HG03558 (cell line): ENCODE data around the gene EZR.

Experiments used
- ATAC-seq: cut with Tn5 transposase; IDR thresholded peaks from one replicate; pipeline ENCODE4 v1.9.1; 2021; ENCODE audit warnings: moderate number of reproducible peaks; ENCODE audit not compliant: unreplicated experiment; ENCODE audit errors: extremely low read depth

The EZR gene

DNA sequence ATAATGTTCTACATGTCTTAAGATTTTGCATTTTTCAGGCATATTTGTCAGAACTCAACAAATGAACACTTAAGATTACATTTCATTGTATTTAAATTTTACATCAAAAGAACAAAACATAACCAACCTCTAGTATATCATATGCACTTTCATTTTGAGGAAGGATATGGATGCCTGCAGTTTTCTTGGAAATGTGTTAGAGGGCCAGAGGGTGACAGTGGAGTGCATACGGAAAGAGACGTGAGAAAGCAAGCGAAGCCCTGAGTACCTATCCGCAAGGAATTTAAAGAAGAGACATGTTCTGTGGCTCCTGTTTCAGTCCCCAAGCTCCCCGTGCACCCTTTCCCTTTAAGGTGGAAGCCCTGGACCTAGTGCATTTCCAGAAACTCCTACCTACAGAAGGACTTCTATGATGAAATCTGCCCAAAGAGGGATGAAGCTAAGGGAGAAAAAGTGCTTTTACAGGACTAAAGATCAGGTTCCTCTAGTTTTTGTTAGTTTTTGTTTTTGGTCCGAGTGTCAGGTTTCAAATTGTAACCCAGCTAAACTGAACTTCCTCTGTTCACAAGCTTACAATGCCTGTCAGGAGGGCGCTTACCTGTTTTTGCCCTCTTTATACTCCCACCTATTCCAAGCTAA, 38.8 kb downstream of the EZR start:
- ATAC-seq = no peak

DNA sequence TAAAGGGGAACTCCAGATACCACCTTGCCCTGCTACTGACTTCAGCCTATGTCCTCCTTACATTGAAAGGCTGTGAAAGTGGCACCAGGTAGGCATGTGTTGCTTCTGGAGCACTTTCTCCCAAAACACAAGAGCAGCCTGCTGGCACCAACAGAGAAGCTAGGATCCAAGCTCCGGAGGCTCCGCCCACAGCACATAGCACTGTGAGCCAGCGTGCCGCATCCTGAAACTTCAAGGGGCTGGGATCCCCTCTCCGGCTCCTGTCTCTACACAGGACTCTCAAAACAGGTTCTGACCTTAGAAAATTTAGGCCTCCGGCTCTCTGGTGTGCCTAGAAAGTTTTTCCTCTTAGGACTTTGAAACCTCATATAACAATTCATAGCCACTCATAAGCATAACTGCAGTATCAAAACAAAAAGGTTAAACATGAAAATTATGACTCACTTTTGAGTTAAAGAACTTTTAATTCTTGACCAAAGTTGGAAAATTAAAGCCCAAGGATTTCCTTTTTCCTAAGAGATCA, 41.1 kb downstream of the EZR start:
- ATAC-seq = no peak

DNA sequence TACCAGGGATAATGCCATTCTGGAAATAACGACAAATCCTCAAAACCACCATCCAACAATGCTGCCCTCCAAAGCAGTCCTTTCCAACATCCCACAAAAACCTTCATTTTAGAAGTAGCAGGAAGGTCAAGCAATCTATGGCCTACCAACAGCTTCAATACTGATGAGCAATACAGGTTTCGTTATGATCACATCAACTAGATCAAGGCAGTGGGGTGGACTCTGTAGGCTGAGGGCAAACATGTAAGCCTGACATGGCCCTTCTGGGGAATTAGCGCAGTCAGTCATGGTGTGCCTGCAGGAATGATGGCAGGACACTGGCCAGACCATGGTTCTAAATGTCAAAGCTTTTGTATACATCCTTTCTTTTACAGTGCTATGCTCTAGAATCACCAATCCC, 41.7 kb downstream of the EZR start:
- no peak for ATAC-seq

DNA sequence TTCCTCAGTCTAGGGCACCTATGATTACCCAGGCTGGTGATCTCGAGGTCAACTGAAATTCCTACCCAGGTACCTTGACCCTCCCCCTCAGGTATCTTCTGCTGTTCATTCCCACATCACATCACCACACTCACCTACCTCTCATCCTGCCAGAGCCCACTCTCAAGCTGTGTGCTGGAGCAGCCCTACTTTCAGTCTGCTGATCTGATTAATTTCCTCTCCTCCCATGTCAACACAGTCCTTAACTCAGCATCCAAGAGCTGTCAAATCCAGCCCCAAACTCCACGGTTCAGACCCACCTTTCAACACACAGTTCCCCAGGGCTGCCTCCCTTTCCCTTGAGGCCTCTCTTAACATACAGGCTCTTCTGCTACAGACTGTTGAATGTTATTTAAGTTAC, 42.4 kb downstream of the EZR start:
- no peak for ATAC-seq

DNA sequence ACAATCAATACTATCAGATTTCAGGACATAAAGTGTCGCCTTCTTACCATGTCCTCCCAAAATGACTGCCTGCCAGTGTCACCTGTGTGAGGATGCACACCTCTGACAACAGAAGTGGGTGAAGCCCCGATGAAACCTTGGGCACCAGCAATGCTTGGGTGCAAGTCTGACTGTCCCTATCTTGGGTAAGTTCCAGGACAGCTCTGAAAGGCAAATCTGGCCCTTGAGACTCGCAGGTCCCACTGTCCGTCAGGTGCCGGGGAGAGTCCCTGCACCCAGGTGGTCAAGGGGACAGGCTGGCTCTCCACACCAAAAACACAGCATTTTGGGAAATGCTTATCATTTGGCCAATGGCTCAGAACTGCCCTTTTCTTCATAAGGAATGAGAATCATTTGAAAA, 43.3 kb downstream of the EZR start:
- ATAC-seq = no peak

DNA sequence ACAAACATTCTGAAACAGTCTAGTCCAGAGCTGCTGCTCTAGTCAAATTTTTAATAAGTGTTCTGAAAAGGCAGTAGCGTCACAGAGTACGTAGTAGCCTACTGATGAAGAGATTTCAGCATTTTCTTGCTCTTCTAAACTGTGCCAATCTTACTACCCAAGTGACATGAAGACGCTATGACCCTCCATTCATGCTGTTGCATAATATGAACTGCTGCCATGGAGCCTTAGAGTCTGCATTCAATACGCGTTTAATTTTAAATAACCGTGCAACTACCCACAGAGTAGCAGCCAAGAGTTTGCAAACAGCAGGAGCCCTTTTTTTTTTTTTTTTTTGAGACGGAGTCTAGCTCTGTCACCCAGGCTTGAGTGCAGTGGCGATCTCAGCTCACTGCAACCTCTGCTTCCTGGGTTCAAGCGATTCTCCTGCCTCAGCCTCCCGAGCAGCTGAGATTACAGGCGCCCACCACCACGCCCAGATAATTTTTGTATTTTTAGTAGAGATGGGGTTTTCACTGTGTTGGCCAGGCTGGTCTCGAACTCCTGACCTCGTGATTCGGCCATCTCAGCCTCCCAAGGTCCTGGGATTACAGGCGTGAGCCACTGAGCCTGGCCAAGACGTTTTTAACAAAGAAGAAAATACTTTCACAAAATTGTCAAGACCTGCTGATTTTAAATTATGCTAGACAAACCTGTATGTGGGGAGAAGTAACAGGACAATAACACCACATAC, 44.3 kb downstream of the EZR start:
- ATAC-seq = no peak

DNA sequence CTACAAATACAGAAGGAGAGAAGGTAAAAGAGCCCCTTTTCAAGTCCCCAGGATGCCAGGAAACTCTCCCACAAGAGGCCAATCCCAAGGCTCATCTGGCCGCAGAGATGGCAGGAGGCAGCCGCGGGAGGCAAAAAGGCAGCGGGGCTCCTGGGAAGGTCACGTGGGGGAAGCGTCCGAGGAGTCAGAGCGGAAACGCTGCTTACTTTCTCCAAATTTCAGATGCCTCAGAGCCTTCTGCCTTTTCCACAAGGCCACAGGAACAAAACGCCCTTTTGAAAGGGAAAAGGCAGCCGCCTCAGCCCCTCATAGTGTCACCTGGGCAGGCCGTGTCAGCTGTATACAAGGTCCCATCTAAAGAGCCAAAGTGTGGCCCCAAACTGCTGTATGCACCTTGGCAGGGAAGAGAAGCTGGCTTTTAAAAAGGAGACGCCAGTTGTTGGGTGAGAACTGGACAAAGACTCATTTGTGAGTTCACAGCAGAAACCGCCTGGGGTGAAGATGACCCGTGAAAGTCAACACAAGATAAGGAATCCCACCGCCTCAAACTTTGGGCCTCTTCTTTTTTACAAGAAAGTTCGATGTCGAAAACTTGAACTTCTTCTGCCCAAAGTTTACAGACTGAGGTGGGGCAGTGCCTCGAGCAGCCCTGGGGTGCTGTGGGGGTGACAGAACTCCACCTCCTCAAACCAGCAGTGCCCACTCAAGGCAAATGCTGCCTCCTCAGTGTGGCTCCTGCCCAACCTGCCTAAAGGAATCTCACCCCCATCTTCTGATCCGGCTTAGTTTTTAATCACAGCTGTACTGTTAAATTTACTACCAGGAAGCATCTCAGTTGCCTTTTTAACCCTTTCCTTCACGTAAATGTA, 45.4 kb downstream of the EZR start:
- no peak for ATAC-seq

DNA sequence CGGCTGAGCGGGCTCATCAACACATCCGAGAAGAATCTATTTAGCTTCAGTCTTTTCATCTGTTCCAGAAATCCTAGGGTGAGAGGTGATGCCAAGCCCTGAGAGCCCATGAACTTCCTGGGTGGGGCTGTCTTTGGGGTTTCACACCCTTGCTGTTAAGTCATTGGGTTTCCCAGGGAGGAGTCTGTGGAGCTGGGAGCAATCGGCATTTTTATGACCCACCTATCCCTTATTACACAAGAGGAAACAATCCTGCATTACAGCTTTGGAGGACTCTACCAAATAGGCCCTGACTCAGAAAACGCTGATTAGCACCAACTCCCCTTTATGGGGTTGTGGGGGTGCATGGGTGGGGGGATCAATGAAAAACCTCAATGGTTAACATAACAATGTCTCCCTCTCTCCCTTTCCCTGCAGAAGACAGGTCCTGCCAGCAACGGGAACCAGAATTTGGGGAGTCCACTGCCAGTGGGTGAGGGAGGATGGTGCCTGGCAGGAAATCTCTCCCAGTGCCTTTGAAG, 46.3 kb downstream of the EZR start:
- no peak for ATAC-seq

DNA sequence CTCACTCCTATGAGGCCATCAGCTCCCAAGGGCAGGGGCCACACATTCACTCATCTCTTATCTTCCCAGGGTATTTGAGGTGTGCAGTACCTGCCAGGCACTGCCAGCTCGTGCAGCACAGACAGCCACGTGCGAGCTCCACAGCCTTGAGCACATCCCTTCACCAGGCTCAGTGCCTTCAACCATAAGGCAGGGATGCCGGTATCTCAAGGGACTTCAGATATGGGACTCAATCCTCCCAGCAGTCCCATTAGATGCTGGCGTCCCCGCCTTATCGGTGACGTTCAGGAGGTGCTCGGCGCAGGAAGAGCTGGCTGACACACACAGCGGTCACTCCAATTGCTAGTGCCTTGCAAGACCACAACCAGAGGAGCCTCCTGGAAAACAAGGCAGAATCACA, 47.0 kb downstream of the EZR start:
- no peak for ATAC-seq

DNA sequence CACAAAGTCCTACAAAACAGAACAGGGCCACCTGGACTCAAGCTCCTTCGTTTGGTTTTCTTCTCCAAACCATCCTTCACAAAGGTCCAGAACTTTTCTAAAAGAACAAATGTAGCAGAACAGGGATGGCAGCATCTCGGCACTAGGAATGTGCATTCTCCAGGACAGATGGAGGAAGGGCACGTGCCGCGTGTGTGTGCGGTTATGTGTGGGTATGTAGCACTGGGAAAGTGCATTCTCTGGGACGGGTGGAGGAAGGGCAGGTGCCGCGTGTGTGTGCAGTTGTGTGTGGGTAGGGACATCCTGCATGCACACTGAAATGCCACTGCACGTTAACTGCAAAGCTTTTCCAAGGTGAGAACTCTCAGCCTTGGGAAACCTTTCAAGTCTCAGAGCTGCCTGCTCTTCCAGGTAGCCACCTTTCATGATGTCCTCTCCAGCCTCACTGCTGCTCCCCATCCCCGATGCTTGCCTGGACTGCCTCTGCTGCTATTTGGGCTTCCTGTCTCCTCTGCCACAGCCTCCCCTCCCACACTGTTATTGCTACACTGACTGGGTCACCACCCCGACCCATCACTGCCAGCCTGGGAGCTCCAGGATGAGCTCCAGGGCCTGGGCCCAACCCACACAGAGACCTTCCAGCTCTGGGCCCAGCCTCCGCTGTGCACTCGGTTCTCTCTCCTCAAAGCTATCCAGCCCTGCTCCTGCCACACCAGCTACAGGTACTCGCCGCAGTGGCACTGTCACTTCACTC, 47.6 kb downstream of the EZR start:
- ATAC-seq = no peak

DNA sequence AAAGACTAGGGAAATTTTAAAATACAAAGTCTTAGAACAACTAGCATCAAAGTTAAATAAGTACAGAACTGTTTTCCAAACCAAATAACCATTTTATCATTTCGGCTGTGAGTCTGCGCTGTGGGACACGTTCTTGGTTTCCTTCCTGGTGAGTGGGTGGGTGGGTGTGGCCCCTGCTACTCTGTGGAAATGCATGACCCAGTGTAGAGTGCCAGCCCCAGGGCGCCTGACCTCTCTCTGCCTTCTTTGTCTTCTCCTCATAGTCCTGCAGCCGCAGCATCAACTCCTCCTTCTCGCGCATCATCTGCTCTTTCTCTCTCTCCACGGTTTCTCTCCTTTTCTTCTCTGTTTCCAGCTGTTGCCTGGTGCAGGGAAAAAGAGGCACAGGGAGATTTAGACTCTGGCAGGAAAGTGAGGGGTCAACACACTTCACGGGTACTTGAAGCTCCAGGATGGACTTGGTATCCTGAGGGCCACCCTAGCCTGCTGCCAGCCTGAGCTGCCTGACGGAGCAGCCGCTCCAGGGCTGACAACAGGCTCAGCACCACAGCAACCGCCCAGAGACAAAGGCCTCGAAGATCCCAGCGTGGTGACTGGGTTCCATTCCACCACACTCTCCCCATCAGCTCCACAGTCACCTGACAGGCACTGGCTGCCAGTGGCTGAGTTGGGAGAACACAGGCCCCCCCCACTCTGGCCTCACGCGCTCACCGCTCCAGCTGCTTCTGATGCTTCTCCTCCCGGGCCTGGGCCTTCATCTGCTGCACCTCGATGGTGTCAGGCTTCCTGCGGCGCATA, 48.4 kb downstream of the EZR start:
- ATAC-seq = no peak

DNA sequence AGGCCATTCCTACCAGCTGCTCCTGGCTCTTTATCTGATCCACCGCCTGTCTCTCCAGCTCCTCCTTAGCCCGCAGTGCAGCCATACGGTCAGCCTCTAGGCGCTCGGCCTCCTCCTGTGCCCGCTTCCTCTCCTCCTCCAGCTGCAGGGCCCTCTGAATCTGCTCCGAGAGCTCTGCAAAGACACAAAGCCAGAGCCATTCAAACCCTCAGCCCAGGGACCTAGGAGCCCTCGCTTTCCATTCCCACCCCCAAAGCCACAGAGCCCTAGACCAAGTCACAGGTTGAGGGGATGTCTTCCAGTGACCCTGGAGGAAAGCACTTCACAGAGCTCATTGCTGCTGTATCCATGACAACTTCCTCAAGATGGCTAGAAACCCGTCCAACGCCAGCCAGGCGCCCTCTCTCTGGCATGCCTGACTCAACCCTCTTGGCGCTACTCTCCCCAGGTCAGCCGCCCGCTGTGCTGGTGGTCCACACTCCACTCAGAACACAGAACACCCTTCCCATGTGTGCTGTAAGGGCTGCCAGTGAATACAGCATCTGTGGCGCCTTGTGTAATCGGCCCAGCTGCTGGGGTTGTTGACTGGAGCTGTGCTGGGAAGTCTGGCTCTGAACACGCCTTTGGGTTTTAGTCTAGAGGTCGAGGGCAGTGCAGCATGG, 49.3 kb downstream of the EZR start:
- no peak for ATAC-seq

DNA sequence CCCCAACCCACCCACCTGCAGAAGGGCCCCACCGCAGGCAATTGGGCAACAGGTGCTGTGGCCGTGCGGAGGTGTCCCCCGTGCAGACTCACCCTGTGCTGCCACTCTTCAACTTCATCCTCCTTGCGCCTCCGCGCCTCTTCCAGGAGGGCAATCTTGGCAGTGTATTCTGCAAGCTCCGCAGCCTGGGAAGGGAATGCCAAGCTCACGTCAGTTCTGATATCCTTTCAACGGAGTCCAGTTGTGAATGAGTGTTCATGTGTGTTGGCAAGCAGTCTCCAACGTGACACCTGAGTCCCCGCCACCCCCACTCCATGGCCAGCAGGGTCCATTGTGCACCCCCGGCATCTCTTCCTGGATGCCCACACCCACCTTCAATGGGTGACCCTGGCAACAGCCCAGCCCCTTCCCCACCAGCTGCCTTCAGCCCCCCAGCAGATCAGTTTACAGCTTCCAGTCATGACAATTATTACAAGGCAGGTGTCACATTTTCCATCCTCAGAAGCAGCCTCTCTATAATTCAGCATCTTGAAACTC, 49.9 kb downstream of the EZR start:
- no peak for ATAC-seq

DNA sequence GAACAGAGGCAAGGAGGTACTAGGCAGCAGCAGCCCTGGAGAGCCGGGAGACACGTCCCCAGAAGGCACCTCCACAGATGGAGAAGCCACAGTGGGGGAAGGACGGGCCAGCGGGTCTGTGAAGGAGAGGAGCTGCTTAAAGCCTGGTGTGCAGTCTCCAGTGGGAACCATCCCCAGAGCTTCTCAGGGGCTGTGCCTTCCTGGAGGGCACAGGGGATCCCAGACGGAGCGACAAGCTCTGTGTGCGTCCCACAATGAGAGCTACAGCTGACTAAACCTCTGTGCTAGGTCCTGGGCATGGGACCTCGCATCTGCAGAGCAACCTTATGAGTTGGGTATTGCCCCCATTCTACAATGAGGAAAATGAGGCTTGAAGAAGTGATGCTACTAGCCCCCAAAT, 50.7 kb downstream of the EZR start:
- ATAC-seq = no peak

DNA sequence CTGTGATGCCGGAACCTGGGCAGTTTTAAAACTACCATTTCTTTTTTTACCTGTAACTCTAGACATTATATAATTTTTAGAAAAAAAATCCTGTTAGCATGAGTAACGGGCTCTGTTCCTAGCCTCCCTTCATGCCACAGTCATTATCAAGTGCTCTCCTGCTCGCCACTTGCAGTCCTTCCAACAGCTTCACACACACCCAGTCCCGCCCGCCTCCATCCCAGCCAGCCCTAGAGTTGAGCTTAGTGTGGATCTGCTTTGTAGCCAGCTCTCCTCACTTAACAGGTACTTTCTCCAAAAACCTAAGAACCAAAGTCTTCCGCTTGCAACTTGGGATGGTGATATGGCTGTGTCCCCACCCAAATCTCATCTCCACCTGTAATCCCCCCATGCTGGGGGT, 51.5 kb downstream of the EZR start:
- ATAC-seq = no peak

DNA sequence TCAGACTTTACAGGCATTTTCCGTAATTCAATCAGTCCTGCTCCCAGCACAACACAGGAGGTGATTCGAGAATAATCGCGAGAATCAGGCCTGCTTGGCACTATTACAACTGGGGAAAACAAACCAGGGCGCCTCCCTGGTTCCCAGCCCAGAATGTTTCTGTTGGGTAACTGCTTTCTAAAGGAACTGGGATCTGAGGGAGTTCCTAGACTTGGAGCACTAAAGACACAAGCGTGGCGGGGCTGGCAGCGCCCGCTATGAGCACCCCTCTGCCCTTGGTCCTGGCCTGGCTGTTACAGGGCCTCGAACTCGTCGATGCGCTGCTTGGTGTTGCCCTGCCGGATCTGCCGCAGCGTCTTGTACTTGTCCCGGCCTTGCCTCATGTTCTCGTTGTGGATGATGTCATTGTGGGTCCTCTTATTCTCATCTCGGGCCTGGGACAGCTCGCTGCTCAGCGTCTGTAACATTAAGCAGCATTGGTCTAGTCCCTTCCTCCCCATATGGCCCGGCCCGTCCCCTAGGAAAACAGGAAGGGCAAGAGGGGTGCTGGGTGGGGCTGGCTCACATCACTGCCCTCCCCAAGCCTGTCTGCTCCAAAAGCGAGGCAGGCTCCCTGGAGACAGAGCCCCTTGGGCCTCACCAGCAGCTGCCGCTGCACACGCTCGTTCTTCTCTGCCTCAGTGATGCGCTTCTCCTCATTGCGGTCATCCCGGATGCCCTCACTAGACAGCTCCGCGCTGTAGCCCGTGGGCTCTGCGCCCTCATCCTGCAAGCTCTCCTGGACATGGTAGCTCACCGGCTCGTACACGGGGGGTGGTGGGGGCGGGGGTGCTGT, 52.3 kb downstream of the EZR start:
- ATAC-seq = no peak

DNA sequence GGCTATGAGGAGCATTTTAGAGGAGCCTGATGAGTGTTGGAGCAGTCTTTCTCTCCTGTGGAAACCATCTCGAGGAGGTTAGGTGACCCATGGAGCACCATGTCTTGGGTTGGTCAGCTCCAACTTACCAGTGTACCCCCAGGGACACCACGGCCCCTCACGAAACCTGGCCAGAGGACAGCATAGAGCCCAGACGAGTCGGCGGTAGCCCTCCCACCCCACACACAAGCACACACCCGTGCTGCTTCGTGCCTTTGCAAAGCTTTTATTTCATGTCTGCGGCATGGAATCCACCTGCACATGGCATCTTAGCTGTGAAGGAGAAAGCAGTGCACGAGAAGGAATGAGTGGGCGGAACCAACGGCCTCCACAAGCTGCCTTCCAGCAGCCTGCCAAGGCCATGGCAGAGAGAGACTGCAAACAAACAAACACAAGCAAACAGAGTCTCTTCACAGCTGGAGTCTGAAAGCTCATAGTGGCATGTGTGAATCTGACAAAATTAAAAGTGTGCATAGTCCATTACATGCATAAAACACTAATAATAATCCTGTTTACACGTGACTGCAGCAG, 53.6 kb downstream of the EZR start:
- ATAC-seq = no peak
